H1 (cell line): ENCODE data around the gene LHFPL6. TPM values are rescaled to one million over a fixed set of nuclear protein-coding genes. Genes with fewer than 3 reads are reported as not detected.

ENCODE experiments used
- CTCF ChIA-PET: fragments of 300-600 bp; sonication (Branson Sonifier 250); formaldehyde crosslinking; loops from one replicate; lab custom pipeline; 2021; ENCODE audit not compliant: partially characterized antibody; lab: Charles Lee
- POLR2A ChIA-PET: fragments of 300-600 bp; sonication (Branson Sonifier 250); formaldehyde crosslinking; loops from one replicate; lab custom pipeline; 2021; ENCODE audit warnings: inconsistent platforms; ENCODE audit not compliant: partially characterized antibody; lab: Charles Lee
- DNase-seq, 2 experiments: peaks; one replicate each; pipeline versions ENCODE4 v3.0.0 to v3.0.0-alpha.2; 2010 to 2022; ENCODE audit warnings: low spot score in 2 of 2, low read depth in 1 of 2, mixed read lengths in 1 of 2
- FAIRE-seq: peaks from 2 replicates; lab custom pipeline; 2011; peaks lifted over from hg19 to GRCh38; lab: Jason Lieb, UNC
- H2AFZ ChIP-seq: 2 replicates; pipeline ENCODE4 v1.8.1; 2012; ENCODE audit warnings: low read length, inconsistent platforms
- H2AK5ac ChIP-seq: 2 replicates; pipeline ENCODE4 v1.6.1; 2013; ENCODE audit warnings: low read depth, low read length
- H2BK120ac ChIP-seq: replicated peaks from 2 replicates; pipeline ENCODE3; 2013; ENCODE audit warnings: low read depth, low read length, inconsistent platforms
- H2BK12ac ChIP-seq: 2 replicates; pipeline ENCODE4 v1.6.1; 2013; ENCODE audit warnings: low read depth, low read length
- H2BK15ac ChIP-seq: 2 replicates; pipeline ENCODE4 v1.6.1; 2013; ENCODE audit warnings: low read length
- H2BK20ac ChIP-seq: 2 replicates; pipeline ENCODE4 v1.6.1; 2013; ENCODE audit warnings: low read length
- H2BK5ac ChIP-seq: 2 replicates; pipeline ENCODE4 v1.6.1; 2013; ENCODE audit warnings: low read depth, low read length
- H3K14ac ChIP-seq: 2 replicates; pipeline ENCODE4 v1.6.1; 2013; ENCODE audit warnings: inconsistent platforms; ENCODE audit not compliant: insufficient read length
- H3K18ac ChIP-seq: 2 replicates; pipeline ENCODE4 v1.6.1; 2013; ENCODE audit warnings: low read length; ENCODE audit errors: extremely low read depth
- H3K23ac ChIP-seq: 2 replicates; pipeline ENCODE4 v1.6.1; 2013; ENCODE audit warnings: inconsistent platforms; ENCODE audit not compliant: insufficient read length
- H3K23me2 ChIP-seq: 2 replicates; pipeline ENCODE4 v1.6.1; 2013; ENCODE audit warnings: low read depth, low read length
- H3K27ac ChIP-seq: 2 replicates; pipeline ENCODE4 v1.6.1; 2011; ENCODE audit warnings: low read depth, low read length, inconsistent platforms
- H3K27me3 ChIP-seq, 4 experiments: replicated peaks in 1 of 4; 1 replicate in 1 of 4; 2 replicates in 3 of 4; pipeline versions ENCODE4 v1.6.1 to v1.8.1; 2011 to 2013; ENCODE audit warnings: low read length in 3 of 4, mild to moderate bottlenecking in 3 of 4, inconsistent platforms in 2 of 4, mixed read lengths in 2 of 4, moderate library complexity in 1 of 4; ENCODE audit not compliant: control insufficient read depth in 3 of 4, insufficient read depth in 3 of 4; ENCODE audit errors: extremely low read depth in 1 of 4
- H3K36me3 ChIP-seq, 4 experiments: 2 replicates each; pipeline versions ENCODE4 v1.6.1 to v1.8.1; 2011 to 2013; ENCODE audit warnings: mild to moderate bottlenecking in 4 of 4, low read length in 3 of 4, moderate library complexity in 2 of 4, control low read depth in 1 of 4, inconsistent platforms in 1 of 4; ENCODE audit not compliant: insufficient read depth in 4 of 4, control insufficient read depth in 2 of 4
- H3K4ac ChIP-seq: replicated peaks from 2 replicates; pipeline ENCODE3; 2013; ENCODE audit warnings: low read length, low read depth, mixed read lengths, inconsistent platforms; ENCODE audit not compliant: insufficient read length
- H3K4me1 ChIP-seq, 4 experiments: replicated peaks in 1 of 4; 1 replicate in 1 of 4; 2 replicates in 3 of 4; pipeline versions ENCODE4 v1.6.1 to v1.8.1; 2011 to 2013; ENCODE audit warnings: low read length in 3 of 4, inconsistent platforms in 2 of 4, mixed read lengths in 1 of 4; ENCODE audit not compliant: insufficient read depth in 4 of 4, control insufficient read depth in 3 of 4
- H3K4me2 ChIP-seq, 2 experiments: 2 replicates each; pipeline versions ENCODE4 v1.6.1 to v1.8.1; 2011 to 2013; ENCODE audit warnings: low read depth in 2 of 2, low read length in 2 of 2, control low read depth in 1 of 2, inconsistent platforms in 1 of 2, mild to moderate bottlenecking in 1 of 2; ENCODE audit not compliant: insufficient read depth in 1 of 2
- H3K4me3 ChIP-seq, 4 experiments: fragments of 200-600, 300-600 bp in 1 of 4; sonication (generic), shearing (Covaris generic), sonication (Bioruptor Twin) in 1 of 4; 2 replicates each; pipeline versions ENCODE4 v1.5.1 to v1.8.1; 2011 to 2016; ENCODE audit warnings: low read length in 4 of 4, low read depth in 3 of 4, control low read depth in 2 of 4, inconsistent platforms in 2 of 4, mild to moderate bottlenecking in 2 of 4, mixed read lengths in 1 of 4, moderate library complexity in 1 of 4; ENCODE audit not compliant: insufficient read depth in 2 of 4; ENCODE audit errors: extremely low read depth in 1 of 4
- H3K56ac ChIP-seq: replicated peaks from 2 replicates; pipeline ENCODE3; 2013; ENCODE audit warnings: low read depth, mild to moderate bottlenecking, mixed read lengths, low read length, inconsistent platforms; ENCODE audit not compliant: insufficient read length
- H3K79me1 ChIP-seq: 2 replicates; pipeline ENCODE4 v1.6.1; 2013; ENCODE audit warnings: low read depth, low read length, control low read depth
- H3K79me2 ChIP-seq, 2 experiments: 2 replicates each; pipeline versions ENCODE4 v1.6.1 to v1.8.1; 2012 to 2013; ENCODE audit warnings: low read length in 2 of 2, mild to moderate bottlenecking in 2 of 2, inconsistent platforms in 1 of 2; ENCODE audit not compliant: insufficient read depth in 2 of 2, control insufficient read depth in 1 of 2
- H3K9ac ChIP-seq, 4 experiments: replicated peaks in 1 of 4; 1 replicate in 1 of 4; 2 replicates in 3 of 4; pipeline versions ENCODE4 v1.6.1 to v1.8.1; 2011 to 2013; ENCODE audit warnings: low read depth in 3 of 4, low read length in 3 of 4, control low read depth in 2 of 4, mild to moderate bottlenecking in 2 of 4, moderate library complexity in 2 of 4, inconsistent platforms in 1 of 4; ENCODE audit errors: extremely low read depth in 1 of 4
- H3K9me3 ChIP-seq, 2 experiments: 2 replicates each; pipeline versions ENCODE4 v1.6.1 to v1.8.1; 2012 to 2013; ENCODE audit warnings: mild to moderate bottlenecking in 2 of 2, moderate library complexity in 2 of 2, control low read depth in 1 of 2, inconsistent platforms in 1 of 2, low read depth in 1 of 2, low read length in 1 of 2, mixed read lengths in 1 of 2; ENCODE audit not compliant: insufficient read depth in 2 of 2
- H4K20me1 ChIP-seq, 2 experiments: replicated peaks in 1 of 2; 2 replicates each; pipeline versions ENCODE3 to v1.8.1; 2011 to 2013; ENCODE audit warnings: inconsistent platforms in 2 of 2, low read length in 2 of 2, mild to moderate bottlenecking in 1 of 2; ENCODE audit not compliant: insufficient read depth in 2 of 2, control insufficient read depth in 1 of 2
- H4K5ac ChIP-seq: 2 replicates; pipeline ENCODE4 v1.6.1; 2013; ENCODE audit warnings: low read length, low read depth, mixed read lengths, inconsistent platforms; ENCODE audit not compliant: insufficient read length
- H4K8ac ChIP-seq: 2 replicates; pipeline ENCODE4 v1.8.0; 2013; ENCODE audit warnings: mild to moderate bottlenecking, moderate library complexity, low read length, inconsistent platforms; ENCODE audit not compliant: insufficient read depth; ENCODE audit errors: extremely low read depth
- H4K91ac ChIP-seq: replicated peaks from 2 replicates; pipeline ENCODE3; 2013; ENCODE audit warnings: low read length, mixed read lengths, inconsistent platforms; ENCODE audit not compliant: insufficient read length
- HDAC6 ChIP-seq: IDR thresholded peaks from one replicate; pipeline ENCODE4 v1.7.1; 2012; ENCODE audit warnings: low read depth, mild to moderate bottlenecking, inconsistent platforms, low read length, moderate library complexity
- SAP30 ChIP-seq: fragments of 300-600 bp; sonication (generic); IDR thresholded peaks from 2 replicates; pipeline ENCODE4 v1.7.1; 2012; ENCODE audit warnings: low read length, moderate library complexity, mild to moderate bottlenecking, inconsistent platforms; ENCODE audit not compliant: insufficient read depth, insufficient replicate concordance
- WGBS, 2 experiments: shearing (Covaris generic) in 1 of 2; methylation state at CpG; one replicate each; pipeline versions ENCODE4 v1.1.6 to v1.1.7; 2013 to 2015; ENCODE audit warnings: low lambda C conversion rate in 2 of 2, mixed read lengths in 2 of 2, inconsistent platforms in 1 of 2, low coverage in 1 of 2, missing lambda C conversion rate in 1 of 2; ENCODE audit not compliant: insufficient replicate concordance in 2 of 2, insufficient coverage in 1 of 2, insufficient read length in 1 of 2; ENCODE audit errors: extremely low coverage in 1 of 2, missing lambda C conversion rate in 1 of 2; 5-methylcytosine and 5-hydroxymethylcytosine counted together
- polyA plus RNA-seq, 7 experiments: library from polyadenylated mRNA; depleted of rRNA in 3 of 7; stranded (reverse) in 5 of 7; unstranded in 2 of 7; fragments of >200 nt in 5 of 7; fragments of 200-250 nt in 2 of 7; gene quantifications; 1 replicate in 5 of 7; 2 replicates in 1 of 7; 4 replicates in 1 of 7; pipeline versions ENCODE4 v1.2.1 to v1.2.3, GENCODE V29; 2011 to 2013; ENCODE audit warnings: missing spikeins in 2 of 7, mixed read lengths in 2 of 7
- total RNA-seq: library from RNA; stranded (reverse); fragmentation: NEBNext Ultra II Directional; extraction: Animal tissue kit (Norgen Biotek cat#: 25700); gene quantifications from 2 replicates; pipeline ENCODE4 v1.2.1, GENCODE V29; 2021

LHFPL6 gene
- total and polyA plus RNA-seq, 2 of the 8 experiments (the other 6 are each of a cell fraction or from before 2014, with no cell fraction given): 7.6 to 17.0 TPM

GRCh38 chr13:39601636-39602035 lies 1.4 kb downstream of the LHFPL6 start:
- Histone ChIP-seq H3K79me2 (no peaks in the 10 kb centered on the region; a peak in 1 of 4 replicates), H3K4me3 (peak overlapping the region in 1 of 4 experiments; percentile 88; a peak in 2 of 8 replicates)
- CTCF ChIA-PET: interaction anchor here (0.7 to 3.8 kb wide), 11 partner anchors 10 to 553 kb away, joined by 3 to 29 read pairs (median 3); no protein-coding TSS in a partner anchor

More at GRCh38 chr13:39601636-39602035, 1.4 kb downstream of the LHFPL6 start:
- Histone ChIP-seq H2AFZ (no peak overlapping the region), H4K91ac (no peak overlapping the region), H2BK120ac (no peak overlapping the region), H2BK15ac (no peak overlapping the region), H2BK20ac (no peak overlapping the region), H3K18ac (no peak overlapping the region), H2BK12ac (no peak overlapping the region), H4K8ac (no peak overlapping the region), H3K4me2 (peak overlapping the region; percentile 70 to 83; a peak in 3 of 4 replicates), H3K9ac (no peak overlapping the region), H3K79me1 (no peaks in the 10 kb centered on the region), H3K9me3 (no peaks in the 10 kb centered on the region), H3K36me3 (no peaks in the 10 kb centered on the region), H4K20me1 (no peaks in the 10 kb centered on the region), H3K56ac (no peak overlapping the region), H3K23me2 (peaks cover 7% of the 10 kb centered on the region), H3K4ac (no peak overlapping the region), H3K27me3 (peaks cover 0 to 8% (median 4%) of the 10 kb centered on the region in 4 experiments; a peak in 2 of 7 replicates), H2BK5ac (no peak overlapping the region), H3K27ac (no peak overlapping the region), H3K23ac (no peak overlapping the region), H4K5ac (no peak overlapping the region), H2AK5ac (no peak overlapping the region), H3K14ac (no peak overlapping the region), H3K4me1 (peaks cover 0 to 6% (median 2%) of the 10 kb centered on the region in 4 experiments; a peak in 2 of 7 replicates)
- no peak for DNase-seq
- FAIRE-seq: no peak
- POLR2A ChIA-PET: interaction anchor here (1.6 kb wide), 1 partner anchor 185 kb away, joined by 4 read pairs; no protein-coding TSS in a partner anchor
- TF ChIP-seq SAP30 (no peak), HDAC6 (no peak)
- 78% methylated on average over 3 of the region's 3 CpGs; no CpG with 5 or more reads in 1 of the 2 experiments for WGBS, 2 experiments
